Immature natural killer cell (primary cell): Measurements from ENCODE around the gene CTSZ. TPM values are rescaled to one million over a fixed set of nuclear protein-coding genes. Genes with fewer than 3 reads are reported as not detected.
A peak's percentile ranks its signal among the peaks of the same experiment; 100 is the strongest.

Experiments
- DNase-seq, 3 donors: peaks; one replicate each; pipeline ENCODE4 v3.0.0; 2022; ENCODE audit warnings: mixed read lengths in 1 of 3
- H3K27ac Mint-ChIP-seq, 6 donors: one replicate each; pipeline ENCODE4 v1.8.0; 2020; ENCODE audit warnings: mixed read lengths in 6 of 6, mild to moderate bottlenecking in 5 of 6, inconsistent platforms in 4 of 6, moderate library complexity in 3 of 6
- H3K27me3 Mint-ChIP-seq, 3 donors: one replicate each; pipeline ENCODE4 v1.8.0; 2020 to 2021; ENCODE audit warnings: low read depth in 3 of 3, mild to moderate bottlenecking in 3 of 3, mixed read lengths in 3 of 3, moderate library complexity in 3 of 3, inconsistent platforms in 1 of 3
- H3K36me3 Mint-ChIP-seq, 3 donors: one replicate each; pipeline ENCODE4 v1.8.0; 2020; ENCODE audit warnings: mixed read lengths in 3 of 3, inconsistent platforms in 2 of 3, mild to moderate bottlenecking in 2 of 3
- H3K4me1 Mint-ChIP-seq, 2 donors: one replicate each; pipeline ENCODE4 v1.8.0; 2020; ENCODE audit warnings: inconsistent platforms in 2 of 2, mild to moderate bottlenecking in 2 of 2, mixed read lengths in 2 of 2, moderate library complexity in 1 of 2
- H3K4me3 Mint-ChIP-seq, 5 donors: one replicate each; pipeline ENCODE4 v1.8.0; 2020; ENCODE audit warnings: mild to moderate bottlenecking in 5 of 5, mixed read lengths in 5 of 5, inconsistent platforms in 3 of 5, moderate library complexity in 3 of 5
- H3K9me3 Mint-ChIP-seq, 6 donors: one replicate each; pipeline ENCODE4 v1.8.0; 2020; ENCODE audit warnings: mild to moderate bottlenecking in 6 of 6, mixed read lengths in 6 of 6, inconsistent platforms in 4 of 6, moderate library complexity in 3 of 6
- polyA plus RNA-seq, 3 donors: library from polyadenylated mRNA; unstranded; fragments of 300-500 nt; fragmentation: Illumina TruSeq; gene quantifications; one replicate each; pipeline ENCODE4 v1.2.3, GENCODE V29; 2021

CTSZ gene
- polyA plus RNA-seq, 3 donors from 2014 or later, result 2.6 to 10.5 (median 5.8) TPM

- H3K27me3 Mint-ChIP-seq, result peaks cover 0 to 3% (median 0%) of the 10 kb centered on the region in 3 donors
- no peaks in the 10 kb centered on the region for H3K4me1 Mint-ChIP-seq
- no peak overlapping the region for H3K4me3 Mint-ChIP-seq
- peak overlapping the region in 2 of 6 donors; percentile 34 to 63 for H3K27ac Mint-ChIP-seq
- H3K9me3 Mint-ChIP-seq, result no peaks in the 10 kb centered on the region
- H3K36me3 Mint-ChIP-seq, result peaks cover 15 to 42% (median 15%) of the 10 kb centered on the region in 3 donors
- DNase-seq, result no peak
Observed at GRCh38 chr20:58995461-58996225, 11.4 kb downstream of the CTSZ start.

GRCh38 chr20:58994390-58995159, 12.5 kb downstream of the CTSZ start:
- no peaks in the 10 kb centered on the region for H3K4me1 Mint-ChIP-seq
- peaks cover 18 to 45% (median 18%) of the 10 kb centered on the region in 3 donors for H3K36me3 Mint-ChIP-seq
- peaks cover 0 to 3% (median 0%) of the 10 kb centered on the region in 3 donors for H3K27me3 Mint-ChIP-seq
- no peak overlapping the region for H3K4me3 Mint-ChIP-seq
- H3K9me3 Mint-ChIP-seq, result no peaks in the 10 kb centered on the region
- no peak for DNase-seq
- peak overlapping the region in 1 of 6 donors; percentile 22 for H3K27ac Mint-ChIP-seq

- Mint-ChIP-seq H3K4me3 (no peak overlapping the region), H3K9me3 (no peaks in the 10 kb centered on the region), H3K27ac (peak overlapping the region in 1 of 6 donors; percentile 22), H3K27me3 (peaks cover 0 to 1% (median 0%) of the 10 kb centered on the region in 3 donors), H3K36me3 (peaks cover 24 to 53% (median 25%) of the 10 kb centered on the region in 3 donors), H3K4me1 (no peaks in the 10 kb centered on the region)
- DNase-seq, result no peak
Observed at GRCh38 chr20:58993332-58994248, 13.5 kb downstream of the CTSZ start.

GRCh38 chr20:58992911-58993310, 14.1 kb downstream of the CTSZ start:
- no peak for DNase-seq
- H3K4me1 Mint-ChIP-seq, result no peaks in the 10 kb centered on the region
- H3K36me3 Mint-ChIP-seq, result peaks cover 24 to 56% (median 25%) of the 10 kb centered on the region in 3 donors
- H3K9me3 Mint-ChIP-seq, result no peaks in the 10 kb centered on the region
- peaks cover 0 to 1% (median 0%) of the 10 kb centered on the region in 3 donors for H3K27me3 Mint-ChIP-seq
- peak overlapping the region in 2 of 6 donors; percentile 17 to 56 for H3K27ac Mint-ChIP-seq
- no peak overlapping the region for H3K4me3 Mint-ChIP-seq

GRCh38 chr20:58991715-58992114, 15.3 kb downstream of the CTSZ start:
- H3K27ac Mint-ChIP-seq, result peak overlapping the region in 1 of 6 donors; percentile 76
- peaks cover 0 to 1% (median 0%) of the 10 kb centered on the region in 3 donors for H3K27me3 Mint-ChIP-seq
- peaks cover 0 to 7% of the 10 kb centered on the region in 2 donors for H3K4me1 Mint-ChIP-seq
- peaks cover 30 to 58% (median 36%) of the 10 kb centered on the region in 3 donors for H3K36me3 Mint-ChIP-seq
- H3K9me3 Mint-ChIP-seq, result no peaks in the 10 kb centered on the region
- no peak overlapping the region for H3K4me3 Mint-ChIP-seq
- no peak for DNase-seq

- peaks cover 30 to 55% (median 36%) of the 10 kb centered on the region in 3 donors for H3K36me3 Mint-ChIP-seq
- H3K9me3 Mint-ChIP-seq, result no peaks in the 10 kb centered on the region
- peaks cover 0 to 1% (median 0%) of the 10 kb centered on the region in 3 donors for H3K27me3 Mint-ChIP-seq
- H3K4me3 Mint-ChIP-seq, result no peak overlapping the region
- H3K27ac Mint-ChIP-seq, result no peak overlapping the region
- H3K4me1 Mint-ChIP-seq, result peaks cover 0 to 10% of the 10 kb centered on the region in 2 donors
- DNase-seq, result no peak
Observed at GRCh38 chr20:58990651-58991445, 16.2 kb downstream of the CTSZ start.

GRCh38 chr20:58989196-58989595, 17.9 kb downstream of the CTSZ start:
- no peak for DNase-seq
- Mint-ChIP-seq H3K27me3 (peaks cover 0 to 3% (median 0%) of the 10 kb centered on the region in 3 donors), H3K4me3 (no peak overlapping the region), H3K36me3 (peaks cover 26 to 49% (median 27%) of the 10 kb centered on the region in 3 donors), H3K9me3 (no peaks in the 10 kb centered on the region), H3K4me1 (peaks cover 9 to 23% of the 10 kb centered on the region in 2 donors), H3K27ac (no peak overlapping the region)

- Mint-ChIP-seq H3K9me3 (no peaks in the 10 kb centered on the region), H3K27ac (no peak overlapping the region), H3K4me1 (peaks cover 16 to 29% of the 10 kb centered on the region in 2 donors), H3K4me3 (no peak overlapping the region), H3K27me3 (peaks cover 0 to 5% (median 0%) of the 10 kb centered on the region in 3 donors), H3K36me3 (peaks cover 26 to 45% (median 27%) of the 10 kb centered on the region in 3 donors)
- no peak for DNase-seq
Observed at GRCh38 chr20:58988565-58988882, 18.5 kb downstream of the CTSZ start.

GRCh38 chr20:58987790-58988564, 19.1 kb downstream of the CTSZ start:
- DNase-seq, result no peak
- Mint-ChIP-seq H3K36me3 (peaks cover 26 to 42% (median 27%) of the 10 kb centered on the region in 3 donors), H3K27ac (no peak overlapping the region), H3K4me3 (no peak overlapping the region), H3K27me3 (peaks cover 1 to 6% (median 2%) of the 10 kb centered on the region in 3 donors), H3K4me1 (peaks cover 19 to 35% of the 10 kb centered on the region in 2 donors), H3K9me3 (no peaks in the 10 kb centered on the region)

- Mint-ChIP-seq H3K36me3 (peaks cover 26 to 35% (median 27%) of the 10 kb centered on the region in 3 donors), H3K27me3 (peaks cover 8 to 13% (median 8%) of the 10 kb centered on the region in 3 donors), H3K4me3 (no peak overlapping the region), H3K27ac (no peak overlapping the region), H3K4me1 (peaks cover 28 to 44% of the 10 kb centered on the region in 2 donors), H3K9me3 (no peaks in the 10 kb centered on the region)
- no peak for DNase-seq
Observed at GRCh38 chr20:58986968-58987517, 20.0 kb downstream of the CTSZ start.

GRCh38 chr20:58986286-58986967, 20.6 kb downstream of the CTSZ start:
- peaks cover 32 to 50% of the 10 kb centered on the region in 2 donors for H3K4me1 Mint-ChIP-seq
- peaks cover 22 to 30% (median 23%) of the 10 kb centered on the region in 3 donors for H3K36me3 Mint-ChIP-seq
- no peak overlapping the region for H3K4me3 Mint-ChIP-seq

More at GRCh38 chr20:58986286-58986967, 20.6 kb downstream of the CTSZ start:
- H3K27ac Mint-ChIP-seq, result no peak overlapping the region
- no peaks in the 10 kb centered on the region for H3K9me3 Mint-ChIP-seq
- H3K27me3 Mint-ChIP-seq, result peaks cover 8 to 14% (median 12%) of the 10 kb centered on the region in 3 donors
- DNase-seq, result no peak
